WTC11 (cell line): Measurements from ENCODE around the gene CEP72. TPM values are rescaled to one million over a fixed set of nuclear protein-coding genes. Genes with fewer than 3 reads are reported as not detected.
"Not testable (repeated sequence)": the region's sequence is repeated elsewhere in the genome, so short reads cannot be mapped to it uniquely, and the experiment has no call there.

Source experiments
- ATAC-seq: fragments of 200-7000 bp; cut with Tn5 transposase; 2 replicates; pipeline ENCODE4 v1.10.0; 2021; ENCODE audit warnings: mild to moderate bottlenecking, moderate library complexity
- CTCF ChIA-PET: fragments of 300-600 bp; sonication (Branson Sonifier 250); formaldehyde crosslinking; loops from one replicate; lab custom pipeline; 2021; ENCODE audit warnings: antibody characterized with exemption; lab: Charles Lee
- POLR2A ChIA-PET: fragments of 350-600 bp; sonication (Branson Sonifier 250); formaldehyde crosslinking; loops from one replicate; lab custom pipeline; 2021; ENCODE audit warnings: antibody characterized with exemption; lab: Charles Lee
- DNase-seq: peaks from one replicate; pipeline ENCODE4 v3.0.0; 2021; ENCODE audit warnings: low spot score
- H3K27ac Mint-ChIP-seq: 2 replicates; pipeline ENCODE4 v1.8.0; 2021; ENCODE audit warnings: mixed read lengths
- H3K27me3 Mint-ChIP-seq: 2 replicates; pipeline ENCODE4 v1.8.0; 2021; ENCODE audit warnings: low read depth, mild to moderate bottlenecking, moderate library complexity, mixed read lengths
- H3K36me3 Mint-ChIP-seq: 2 replicates; pipeline ENCODE4 v1.8.0; 2021; ENCODE audit warnings: mixed read lengths
- H3K4me1 Mint-ChIP-seq: 2 replicates; pipeline ENCODE4 v1.8.0; 2022; ENCODE audit warnings: mixed read lengths
- H3K4me3 Mint-ChIP-seq: 2 replicates; pipeline ENCODE4 v1.8.0; 2021; ENCODE audit warnings: mild to moderate bottlenecking, moderate library complexity, mixed read lengths
- H3K9me3 Mint-ChIP-seq: 2 replicates; pipeline ENCODE4 v1.8.0; 2021; ENCODE audit warnings: mixed read lengths
- ELF4 ChIP-seq: sonication (generic); formaldehyde crosslinking; IDR thresholded peaks from 2 replicates; pipeline ENCODE4 v1.8.1; 2022; ENCODE audit warnings: low read depth, mild to moderate bottlenecking, moderate library complexity, missing genetic modification reagents
- ESRRA ChIP-seq: sonication (generic); formaldehyde crosslinking; IDR thresholded peaks from 2 replicates; pipeline ENCODE4 v1.8.1; 2022; ENCODE audit warnings: mild to moderate bottlenecking, missing genetic modification reagents, borderline replicate concordance
- FOXJ3 ChIP-seq: sonication (generic); formaldehyde crosslinking; IDR thresholded peaks from 2 replicates; pipeline ENCODE4 v1.9.0; 2021; ENCODE audit warnings: missing genetic modification reagents, mild to moderate bottlenecking, borderline replicate concordance
- NR3C1 ChIP-seq: sonication (generic); formaldehyde crosslinking; conservative IDR thresholded peaks from 2 replicates; pipeline ENCODE4 v1.8.1; 2023; ENCODE audit warnings: low read depth, mild to moderate bottlenecking, missing genetic modification reagents
- OVOL2 ChIP-seq: fragments of 250-450 bp; sonication (Bioruptor Pico); IDR thresholded peaks from 2 replicates; pipeline ENCODE4 v1.9.0; 2021; ENCODE audit warnings: mild to moderate bottlenecking, borderline replicate concordance
- PRRX2 ChIP-seq: fragments of 250-450 bp; sonication (Bioruptor Pico); IDR thresholded peaks from 2 replicates; pipeline ENCODE4 v1.8.0; 2021; ENCODE audit warnings: mild to moderate bottlenecking
- RORB ChIP-seq: fragments of 250-450 bp; sonication (Bioruptor Pico); IDR thresholded peaks from 2 replicates; pipeline ENCODE4 v1.9.0; 2021; ENCODE audit warnings: mild to moderate bottlenecking
- SMAD4 ChIP-seq: sonication (generic); formaldehyde crosslinking; IDR thresholded peaks from 2 replicates; pipeline ENCODE4 v1.8.0; 2022; ENCODE audit warnings: mild to moderate bottlenecking, missing genetic modification reagents
- TCF7 ChIP-seq: sonication (generic); formaldehyde crosslinking; IDR thresholded peaks from 2 replicates; pipeline ENCODE4 v1.8.0; 2022; ENCODE audit warnings: mild to moderate bottlenecking, low read depth, missing genetic modification reagents, moderate library complexity
- TEAD1 ChIP-seq: sonication (generic); formaldehyde crosslinking; IDR thresholded peaks from 2 replicates; pipeline ENCODE4 v1.8.0; 2022; ENCODE audit warnings: mild to moderate bottlenecking, missing genetic modification reagents
- ZBTB21 ChIP-seq: sonication (generic); formaldehyde crosslinking; IDR thresholded peaks from 2 replicates; pipeline ENCODE4 v1.8.1; 2023; ENCODE audit warnings: mild to moderate bottlenecking, missing genetic modification reagents, borderline replicate concordance
- total RNA-seq: library from RNA; stranded (reverse); gene quantifications from 3 replicates; pipeline ENCODE4 v1.2.3, GENCODE V29; 2021
- TF ChIP-seq, protein P1 (sequence below): fragments of 250-450 bp; sonication (Bioruptor Pico); IDR thresholded peaks from 2 replicates; pipeline ENCODE4 v1.9.0; 2021; ENCODE audit warnings: moderate library complexity, mild to moderate bottlenecking, inconsistent platforms, borderline replicate concordance
- TF ChIP-seq, protein P2 (sequence below): sonication (generic); formaldehyde crosslinking; IDR thresholded peaks from 2 replicates; pipeline ENCODE4 v1.8.1; 2023; ENCODE audit warnings: mild to moderate bottlenecking, missing genetic modification reagents
- TF ChIP-seq, protein P3 (sequence below): sonication (generic); formaldehyde crosslinking; IDR thresholded peaks from 2 replicates; pipeline ENCODE4 v1.8.0; 2023; ENCODE audit warnings: missing genetic modification reagents, mild to moderate bottlenecking, borderline replicate concordance
- TF ChIP-seq, protein P4 (sequence below): sonication (generic); formaldehyde crosslinking; IDR thresholded peaks from 2 replicates; pipeline ENCODE4 v1.8.1; 2022; ENCODE audit warnings: low read depth, mild to moderate bottlenecking, moderate library complexity, missing genetic modification reagents, borderline replicate concordance
- TF ChIP-seq, protein P5 (sequence below): fragments of 250-450 bp; sonication (Bioruptor Pico); IDR thresholded peaks from 2 replicates; pipeline ENCODE4 v1.9.0; 2021; ENCODE audit warnings: mild to moderate bottlenecking
- TF ChIP-seq, protein P6 (sequence below): sonication (generic); formaldehyde crosslinking; conservative IDR thresholded peaks from 2 replicates; pipeline ENCODE4 v1.8.1; 2022; ENCODE audit warnings: mild to moderate bottlenecking, missing genetic modification reagents

The CEP72 gene
- total RNA-seq, 1 experiment from 2014 or later, result 26.6 TPM

DNA sequence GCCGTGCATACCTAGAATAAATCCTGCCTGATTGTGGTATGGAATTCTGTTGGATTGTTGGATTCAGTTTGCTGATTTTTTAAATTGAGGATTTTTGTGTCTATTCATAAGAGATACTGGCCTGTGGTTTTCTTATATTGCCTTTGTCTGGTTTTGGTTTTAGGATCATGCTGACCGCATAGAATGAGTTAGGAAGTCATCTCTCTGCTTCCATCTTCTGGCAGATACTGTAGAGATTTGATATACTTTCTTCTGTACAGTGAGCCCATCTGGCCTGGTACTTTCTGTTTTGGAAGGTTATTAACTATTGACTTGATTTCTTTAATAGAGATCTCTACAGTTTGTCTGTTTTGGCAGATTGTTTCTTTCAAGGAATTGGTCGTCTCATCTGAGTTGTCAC is 14.7 kb downstream of the CEP72 start:
- Mint-ChIP-seq H3K36me3 (peaks cover 43% of the 10 kb centered on the region), H3K4me1 (no peaks in the 10 kb centered on the region), H3K4me3 (no peak overlapping the region), H3K27ac (no peak overlapping the region), H3K27me3 (no peaks in the 10 kb centered on the region), H3K9me3 (no peaks in the 10 kb centered on the region)
- ChIA-PET CTCF (no interaction called here), POLR2A (no interaction called here)
- DNase-seq (no peak), ATAC-seq (no peak)
- TF ChIP-seq FOXJ3 (CRISPR knock-in tag) (no peak), SMAD4 (CRISPR knock-in tag) (no peak), PRRX2 (CRISPR knock-in tag) (no peak), ZBTB21 (CRISPR knock-in tag) (no peak), TEAD1 (no peak), NR3C1 (CRISPR knock-in tag) (no peak), RORB (no peak), OVOL2 (no peak), TCF7 (CRISPR knock-in tag) (no peak), ESRRA (CRISPR knock-in tag) (no peak)
- TF ChIP-seq, protein P1, sequence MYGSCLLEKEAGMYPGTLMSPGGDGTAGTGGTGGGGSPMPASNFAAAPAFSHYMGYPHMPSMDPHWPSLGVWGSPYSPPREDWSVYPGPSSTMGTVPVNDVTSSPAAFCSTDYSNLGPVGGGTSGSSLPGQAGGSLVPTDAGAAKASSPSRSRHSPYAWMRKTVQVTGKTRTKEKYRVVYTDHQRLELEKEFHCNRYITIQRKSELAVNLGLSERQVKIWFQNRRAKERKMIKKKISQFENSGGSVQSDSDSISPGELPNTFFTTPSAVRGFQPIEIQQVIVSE (CRISPR knock-in tag), result no peak
- TF ChIP-seq, protein P2, sequence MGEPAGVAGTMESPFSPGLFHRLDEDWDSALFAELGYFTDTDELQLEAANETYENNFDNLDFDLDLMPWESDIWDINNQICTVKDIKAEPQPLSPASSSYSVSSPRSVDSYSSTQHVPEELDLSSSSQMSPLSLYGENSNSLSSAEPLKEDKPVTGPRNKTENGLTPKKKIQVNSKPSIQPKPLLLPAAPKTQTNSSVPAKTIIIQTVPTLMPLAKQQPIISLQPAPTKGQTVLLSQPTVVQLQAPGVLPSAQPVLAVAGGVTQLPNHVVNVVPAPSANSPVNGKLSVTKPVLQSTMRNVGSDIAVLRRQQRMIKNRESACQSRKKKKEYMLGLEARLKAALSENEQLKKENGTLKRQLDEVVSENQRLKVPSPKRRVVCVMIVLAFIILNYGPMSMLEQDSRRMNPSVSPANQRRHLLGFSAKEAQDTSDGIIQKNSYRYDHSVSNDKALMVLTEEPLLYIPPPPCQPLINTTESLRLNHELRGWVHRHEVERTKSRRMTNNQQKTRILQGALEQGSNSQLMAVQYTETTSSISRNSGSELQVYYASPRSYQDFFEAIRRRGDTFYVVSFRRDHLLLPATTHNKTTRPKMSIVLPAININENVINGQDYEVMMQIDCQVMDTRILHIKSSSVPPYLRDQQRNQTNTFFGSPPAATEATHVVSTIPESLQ (CRISPR knock-in tag), result no peak
- TF ChIP-seq, protein P3, sequence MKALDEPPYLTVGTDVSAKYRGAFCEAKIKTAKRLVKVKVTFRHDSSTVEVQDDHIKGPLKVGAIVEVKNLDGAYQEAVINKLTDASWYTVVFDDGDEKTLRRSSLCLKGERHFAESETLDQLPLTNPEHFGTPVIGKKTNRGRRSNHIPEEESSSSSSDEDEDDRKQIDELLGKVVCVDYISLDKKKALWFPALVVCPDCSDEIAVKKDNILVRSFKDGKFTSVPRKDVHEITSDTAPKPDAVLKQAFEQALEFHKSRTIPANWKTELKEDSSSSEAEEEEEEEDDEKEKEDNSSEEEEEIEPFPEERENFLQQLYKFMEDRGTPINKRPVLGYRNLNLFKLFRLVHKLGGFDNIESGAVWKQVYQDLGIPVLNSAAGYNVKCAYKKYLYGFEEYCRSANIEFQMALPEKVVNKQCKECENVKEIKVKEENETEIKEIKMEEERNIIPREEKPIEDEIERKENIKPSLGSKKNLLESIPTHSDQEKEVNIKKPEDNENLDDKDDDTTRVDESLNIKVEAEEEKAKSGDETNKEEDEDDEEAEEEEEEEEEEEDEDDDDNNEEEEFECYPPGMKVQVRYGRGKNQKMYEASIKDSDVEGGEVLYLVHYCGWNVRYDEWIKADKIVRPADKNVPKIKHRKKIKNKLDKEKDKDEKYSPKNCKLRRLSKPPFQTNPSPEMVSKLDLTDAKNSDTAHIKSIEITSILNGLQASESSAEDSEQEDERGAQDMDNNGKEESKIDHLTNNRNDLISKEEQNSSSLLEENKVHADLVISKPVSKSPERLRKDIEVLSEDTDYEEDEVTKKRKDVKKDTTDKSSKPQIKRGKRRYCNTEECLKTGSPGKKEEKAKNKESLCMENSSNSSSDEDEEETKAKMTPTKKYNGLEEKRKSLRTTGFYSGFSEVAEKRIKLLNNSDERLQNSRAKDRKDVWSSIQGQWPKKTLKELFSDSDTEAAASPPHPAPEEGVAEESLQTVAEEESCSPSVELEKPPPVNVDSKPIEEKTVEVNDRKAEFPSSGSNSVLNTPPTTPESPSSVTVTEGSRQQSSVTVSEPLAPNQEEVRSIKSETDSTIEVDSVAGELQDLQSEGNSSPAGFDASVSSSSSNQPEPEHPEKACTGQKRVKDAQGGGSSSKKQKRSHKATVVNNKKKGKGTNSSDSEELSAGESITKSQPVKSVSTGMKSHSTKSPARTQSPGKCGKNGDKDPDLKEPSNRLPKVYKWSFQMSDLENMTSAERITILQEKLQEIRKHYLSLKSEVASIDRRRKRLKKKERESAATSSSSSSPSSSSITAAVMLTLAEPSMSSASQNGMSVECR, result no peak
- TF ChIP-seq, protein P4, sequence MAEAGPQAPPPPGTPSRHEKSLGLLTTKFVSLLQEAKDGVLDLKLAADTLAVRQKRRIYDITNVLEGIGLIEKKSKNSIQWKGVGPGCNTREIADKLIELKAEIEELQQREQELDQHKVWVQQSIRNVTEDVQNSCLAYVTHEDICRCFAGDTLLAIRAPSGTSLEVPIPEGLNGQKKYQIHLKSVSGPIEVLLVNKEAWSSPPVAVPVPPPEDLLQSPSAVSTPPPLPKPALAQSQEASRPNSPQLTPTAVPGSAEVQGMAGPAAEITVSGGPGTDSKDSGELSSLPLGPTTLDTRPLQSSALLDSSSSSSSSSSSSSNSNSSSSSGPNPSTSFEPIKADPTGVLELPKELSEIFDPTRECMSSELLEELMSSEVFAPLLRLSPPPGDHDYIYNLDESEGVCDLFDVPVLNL (CRISPR knock-in tag), result no peak

DNA sequence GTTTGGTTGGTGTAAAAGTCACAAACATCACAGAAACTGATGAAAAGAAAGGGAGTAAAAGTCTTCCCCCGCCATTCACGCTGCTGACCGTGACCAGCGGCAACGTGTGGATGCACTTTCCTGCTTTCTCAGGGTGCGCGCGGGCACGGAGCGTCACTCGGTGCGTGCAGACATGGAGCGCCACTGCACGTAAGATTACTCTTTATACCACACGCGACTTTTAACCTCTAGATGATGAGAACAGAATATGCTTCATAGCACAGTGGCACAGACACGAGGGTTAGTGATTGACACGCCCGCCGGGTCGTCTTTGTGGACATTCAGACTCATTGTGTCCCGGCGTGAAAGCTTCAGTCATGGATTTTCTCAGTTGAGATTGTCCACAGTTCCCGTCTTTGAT is 15.7 kb downstream of the CEP72 start:
- ChIA-PET POLR2A (no interaction called here), CTCF (no interaction called here)

DNA sequence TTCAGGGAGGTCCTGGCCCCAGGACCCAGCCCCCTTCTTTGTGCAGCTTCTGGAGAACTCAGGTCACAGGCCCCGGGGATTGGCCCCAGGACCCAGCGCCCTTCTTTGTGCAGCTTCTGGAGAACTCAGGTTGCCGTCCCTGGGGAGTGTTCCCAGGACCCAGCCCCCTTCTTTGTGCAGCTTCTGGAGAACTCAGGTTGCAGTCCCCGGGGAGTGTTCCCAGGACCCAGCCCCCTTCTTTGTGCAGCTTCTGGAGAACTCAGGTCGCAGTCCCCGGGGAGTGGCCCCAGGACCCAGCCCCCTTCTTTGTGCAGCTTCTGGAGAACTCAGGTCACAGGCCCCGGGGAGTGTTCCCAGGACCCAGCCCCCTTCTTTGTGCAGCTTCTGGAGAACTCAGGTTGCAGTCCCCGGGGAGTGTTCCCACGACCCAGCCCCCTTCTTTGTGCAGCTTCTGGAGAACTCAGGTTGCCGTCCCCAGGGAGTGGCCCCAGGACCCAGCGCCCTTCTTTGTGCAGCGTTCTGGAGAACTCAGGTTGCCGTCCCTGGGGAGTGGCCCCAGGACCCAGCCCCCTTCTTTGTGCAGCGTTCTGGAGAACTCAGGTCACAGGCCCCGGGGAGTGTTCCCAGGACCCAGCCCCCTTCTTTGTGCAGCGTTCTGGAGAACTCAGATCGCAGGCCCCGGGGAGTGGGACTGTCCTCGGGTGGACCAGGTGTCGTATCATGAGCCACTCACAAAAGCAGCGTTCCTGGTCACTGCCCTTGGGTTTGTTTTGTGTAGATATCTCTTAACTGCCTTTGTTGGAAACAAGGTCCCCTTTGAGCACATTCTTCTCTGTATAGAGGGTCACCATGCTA is 16.4 kb downstream of the CEP72 start:
- DNase-seq, H3K4me1 Mint-ChIP-seq, ATAC-seq, CTCF ChIA-PET, H3K27me3 Mint-ChIP-seq, H3K27ac Mint-ChIP-seq, H3K4me3 Mint-ChIP-seq, H3K9me3 Mint-ChIP-seq: not testable (repeated sequence)
- peaks cover 41% of the 10 kb centered on the region for H3K36me3 Mint-ChIP-seq
- POLR2A ChIA-PET, result interaction anchor here (0.6 kb wide), 1 partner anchor 14 kb away, joined by 3 read pairs; no protein-coding TSS in a partner anchor

More for the DNA sequence above, 15.7 kb downstream of the CEP72 start:
- Mint-ChIP-seq H3K36me3 (peaks cover 40% of the 10 kb centered on the region), H3K27me3 (no peaks in the 10 kb centered on the region), H3K4me1 (no peaks in the 10 kb centered on the region), H3K27ac (no peak overlapping the region; the same call in 1 of the 2 replicates), H3K4me3 (no peak overlapping the region), H3K9me3 (no peaks in the 10 kb centered on the region)
- no peak for DNase-seq
- ATAC-seq, result no peak
- TF ChIP-seq, protein P5, sequence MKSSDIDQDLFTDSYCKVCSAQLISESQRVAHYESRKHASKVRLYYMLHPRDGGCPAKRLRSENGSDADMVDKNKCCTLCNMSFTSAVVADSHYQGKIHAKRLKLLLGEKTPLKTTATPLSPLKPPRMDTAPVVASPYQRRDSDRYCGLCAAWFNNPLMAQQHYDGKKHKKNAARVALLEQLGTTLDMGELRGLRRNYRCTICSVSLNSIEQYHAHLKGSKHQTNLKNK (CRISPR knock-in tag), result no peak
- TF ChIP-seq, protein P6, sequence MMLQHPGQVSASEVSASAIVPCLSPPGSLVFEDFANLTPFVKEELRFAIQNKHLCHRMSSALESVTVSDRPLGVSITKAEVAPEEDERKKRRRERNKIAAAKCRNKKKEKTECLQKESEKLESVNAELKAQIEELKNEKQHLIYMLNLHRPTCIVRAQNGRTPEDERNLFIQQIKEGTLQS (CRISPR knock-in tag), result no peak
- TF ChIP-seq ELF4 (CRISPR knock-in tag) (no peak), ZBTB21 (CRISPR knock-in tag) (no peak)
